Panc1 (cell line): Measurements from ENCODE around the gene MTA3. TPM values are rescaled to one million over a fixed set of nuclear protein-coding genes. Genes with fewer than 3 reads are reported as not detected.
A peak's percentile ranks its signal among the peaks of the same experiment; 100 is the strongest.

Experiments
- ATAC-seq: fragments of 200-7000 bp; cut with Tn5 transposase; 2 replicates; pipeline ENCODE4 v1.9.1; 2020; ENCODE audit warnings: mild to moderate bottlenecking, moderate library complexity
- BruUV-seq: library from RNA; stranded (reverse); fragments of 400-500 nt; replicated peaks from 2 replicates; lab custom pipeline; 2021; lab: Mats Ljungman, UMichigan
- CTCF ChIA-PET: fragments of 300-600 bp; sonication (Branson Sonifier 250); formaldehyde crosslinking; loops from one replicate; lab custom pipeline; 2022; ENCODE audit warnings: antibody characterized with exemption; lab: Charles Lee
- POLR2A ChIA-PET: fragments of 300-600 bp; sonication (Branson Sonifier 250); formaldehyde crosslinking; loops from one replicate; lab custom pipeline; 2022; ENCODE audit warnings: antibody characterized with exemption; lab: Charles Lee
- DNase-seq: peaks from one replicate; pipeline ENCODE4 v3.0.0-alpha.2; 2010; ENCODE audit warnings: low read depth, low spot score
- H3K27ac ChIP-seq: 2 replicates; pipeline ENCODE4 v1.5.1; 2011; ENCODE audit warnings: mild to moderate bottlenecking, low read length, inconsistent platforms
- H3K27me3 ChIP-seq: fragments of 200-500 bp; sonication (Bioruptor generic); 2 replicates; pipeline ENCODE4 v1.6.0; 2014; ENCODE audit warnings: low read length, inconsistent platforms; ENCODE audit not compliant: control insufficient read depth, insufficient read depth
- H3K36me3 ChIP-seq: fragments of 200-500 bp; sonication (Bioruptor generic); 2 replicates; pipeline ENCODE4 v1.5.1; 2014; ENCODE audit warnings: inconsistent platforms, mild to moderate bottlenecking, low read length, moderate library complexity; ENCODE audit not compliant: control insufficient read depth, insufficient read depth
- H3K4me1 ChIP-seq: 2 replicates; pipeline ENCODE4 v1.5.1; 2011; ENCODE audit warnings: inconsistent platforms, mild to moderate bottlenecking, low read length, moderate library complexity; ENCODE audit not compliant: control insufficient read depth, insufficient read depth
- H3K4me3 ChIP-seq, 2 experiments: 2 replicates each; pipeline ENCODE4 v1.5.1; 2011 to 2012; ENCODE audit warnings: low read depth in 2 of 2, low read length in 2 of 2, mild to moderate bottlenecking in 2 of 2, inconsistent platforms in 1 of 2, moderate library complexity in 1 of 2
- H3K9me3 ChIP-seq: fragments of 200-500 bp; sonication (Bioruptor generic); 2 replicates; pipeline ENCODE4 v1.5.1; 2014; ENCODE audit warnings: low read depth, mild to moderate bottlenecking, inconsistent platforms, low read length, moderate library complexity; ENCODE audit not compliant: control insufficient read depth, insufficient read depth
- CTCF ChIP-seq: fragments of 450-650 bp; IDR thresholded peaks from 2 replicates; pipeline ENCODE4 v1.5.1; 2017; ENCODE audit warnings: mild to moderate bottlenecking
- POLR2AphosphoS5 ChIP-seq: IDR thresholded peaks from 2 replicates; pipeline ENCODE4 v1.6.1; 2012; ENCODE audit warnings: mild to moderate bottlenecking, low read depth, low read length, moderate library complexity
- REST ChIP-seq, 2 experiments: IDR thresholded peaks; 2 replicates each; pipeline ENCODE4 v1.6.1; 2011 to 2012; ENCODE audit warnings: low read depth in 2 of 2, control low read depth in 1 of 2, low read length in 1 of 2, mild to moderate bottlenecking in 1 of 2, moderate library complexity in 1 of 2; ENCODE audit not compliant: insufficient read depth in 1 of 2
- SIN3A ChIP-seq: IDR thresholded peaks from 2 replicates; pipeline ENCODE4 v1.6.1; 2012; ENCODE audit warnings: low read depth, mild to moderate bottlenecking, low read length, moderate library complexity, borderline replicate concordance; ENCODE audit not compliant: insufficient read depth
- TCF7L2 ChIP-seq: IDR thresholded peaks from 2 replicates; pipeline ENCODE4 v1.6.1; 2011; ENCODE audit warnings: mild to moderate bottlenecking, low read depth, low read length, inconsistent platforms
- in situ Hi-C: cut with HindIII; loops from 2 replicates; pipeline ENCODE4 v1.10.0; 2016; ENCODE audit warnings: low sequenced_read_pairs, low pct_unique_long_range_greater_than_20kb
- intact Hi-C: fragments of 100-400 bp; cut with micrococcal nuclease; formaldehyde crosslinking; loops from one replicate; pipeline ENCODE4 v1.10.0; 2022; ENCODE audit not compliant: unreplicated experiment
- total RNA-seq: library from RNA; stranded (reverse); gene quantifications from one replicate; pipeline ENCODE4 v1.2.1, GENCODE V29; 2021; ENCODE audit not compliant: unreplicated experiment

Gene MTA3
- total RNA-seq, 1 experiment from 2014 or later, result 65.6 TPM

- Histone ChIP-seq H3K36me3 (no peaks in the 10 kb centered on the region), H3K27me3 (no peaks in the 10 kb centered on the region), H3K9me3 (no peaks in the 10 kb centered on the region), H3K4me1 (no peaks in the 10 kb centered on the region), H3K27ac (no peak overlapping the region), H3K4me3 (no peak overlapping the region)
- no peak for DNase-seq
- intact Hi-C loops, result no loop called here
- no TSS peak for BruUV-seq
- no peak for ATAC-seq
- POLR2A ChIA-PET, result no interaction called here
- TF ChIP-seq REST (IDR thresholded peaks at IDR 0.05; ENCODE audit: insufficient read depth in 1 of 2, low read depth in 2 of 2, low read length in 1 of 2) (no peak), CTCF (no peak), SIN3A (no peak), POLR2AphosphoS5 (no peak), TCF7L2 (no peak)
- in situ Hi-C loops, result no loop called here
- CTCF ChIA-PET, result no interaction called here
These were observed 200.3 kb downstream of the MTA3 start for GRCh38 chr2:42768706-42769256.

GRCh38 chr2:42769583-42770287, 201.3 kb downstream of the MTA3 start:
- CTCF ChIA-PET, result no interaction called here
- ATAC-seq, result peak; percentile 7; the same call in 1 of the 2 replicates

More at GRCh38 chr2:42769583-42770287, 201.3 kb downstream of the MTA3 start:
- no TSS peak for BruUV-seq
- no peaks in the 10 kb centered on the region for H3K36me3 ChIP-seq
- no peak overlapping the region for H3K4me3 ChIP-seq
- DNase-seq, result no peak
- intact Hi-C loops, result no loop called here
- POLR2A ChIA-PET, result no interaction called here
- no peaks in the 10 kb centered on the region for H3K9me3 ChIP-seq
- TF ChIP-seq SIN3A (no peak), CTCF (no peak), REST (IDR thresholded peaks at IDR 0.05; ENCODE audit: insufficient read depth in 1 of 2, low read depth in 2 of 2, low read length in 1 of 2) (no peak), POLR2AphosphoS5 (no peak), TCF7L2 (no peak)
- in situ Hi-C loops, result no loop called here
- H3K4me1 ChIP-seq, result no peaks in the 10 kb centered on the region
- H3K27ac ChIP-seq, result no peak overlapping the region
- no peaks in the 10 kb centered on the region for H3K27me3 ChIP-seq
